Esophagus squamous epithelium (tissue), 5 donors: ENCODE results near the gene ACTN4. TPM values are rescaled to one million over a fixed set of nuclear protein-coding genes. Genes with fewer than 3 reads are reported as not detected.

Experiments
- DNase-seq: peaks from one replicate; lab custom pipeline; 2025; lab: John Stamatoyannopoulos, UW
- H3K27ac ChIP-seq, 4 donors: fragments of 200-600 bp; sonication (generic); one replicate each; pipeline ENCODE4 v1.5.1; 2016 to 2019; ENCODE audit warnings: mild to moderate bottlenecking in 1 of 4
- H3K27me3 ChIP-seq, 4 donors: fragments of 200-600 bp; sonication (generic); 1 replicate in 3 of 4; 2 replicates in 1 of 4; pipeline versions ENCODE4 v1.5.1 to v1.6.0; 2017 to 2021; ENCODE audit warnings: antibody characterized with exemption in 1 of 4
- H3K36me3 ChIP-seq, 3 donors: fragments of 200-600 bp; sonication (generic); one replicate each; pipeline ENCODE4 v1.5.1; 2016 to 2019
- H3K4me1 ChIP-seq, 3 donors: fragments of 200-600 bp; sonication (generic); one replicate each; pipeline ENCODE4 v1.5.1; 2017 to 2019
- H3K4me3 ChIP-seq, 4 donors: fragments of 200-600 bp; sonication (generic); 1 replicate in 3 of 4; 2 replicates in 1 of 4; pipeline ENCODE4 v1.5.1; 2016 to 2019; ENCODE audit warnings: mild to moderate bottlenecking in 2 of 4, moderate library complexity in 1 of 4
- H3K9me3 ChIP-seq, 3 donors: fragments of 200-600 bp; sonication (generic); one replicate each; pipeline ENCODE4 v1.5.1; 2016 to 2019
- CTCF ChIP-seq, 6 experiments: fragments of 450-650 bp in 4 of 6; fragments of 200-600 bp in 2 of 6; sonication (generic) in 2 of 6; IDR thresholded peaks; one replicate each; pipeline ENCODE4 v1.5.1; 2016 to 2019; ENCODE audit warnings: antibody characterized with exemption in 6 of 6, mild to moderate bottlenecking in 4 of 6, moderate library complexity in 4 of 6
- POLR2A ChIP-seq, 4 donors: fragments of 450-650 bp; IDR thresholded peaks; one replicate each; pipeline ENCODE4 v1.6.1; 2017; ENCODE audit warnings: antibody characterized with exemption in 4 of 4, mild to moderate bottlenecking in 4 of 4, moderate library complexity in 3 of 4
- WGBS, 2 donors: methylation state at CpG; one replicate each; pipeline ENCODE4 v1.1.5; 2018; 5-methylcytosine and 5-hydroxymethylcytosine counted together
- intact Hi-C: fragments of 100-400 bp; cut with DNase I; formaldehyde crosslinking; loops from one replicate; pipeline ENCODE4 v1.15.0; 2022
- total RNA-seq, 4 donors: library from RNA; depleted of rRNA; stranded (reverse); fragments of >200 nt; gene quantifications; one replicate each; pipeline ENCODE4 v1.1.0, GENCODE V29; 2016
- donor health status: DM: yes; HTN: yes; CAD: no.

The ACTN4 gene
- total RNA-seq, 4 donors from 2014 or later, result 302 to 705 (median 414) TPM

- TF ChIP-seq CTCF (IDR thresholded peaks at IDR 0.05) (no peak), POLR2A (IDR thresholded peaks at IDR 0.05) (peak in 2 of 4 donors; percentile 8 to 22)
- H3K27ac ChIP-seq, result peak overlapping the region; percentile 97 to 100 (median 98)
- WGBS, 2 donors, result 10 to 29% methylated on average over 9 to 10 of the region's 10 CpGs
- no peaks in the 10 kb centered on the region for H3K9me3 ChIP-seq
- H3K36me3 ChIP-seq, result peaks cover 0 to 32% (median 4%) of the 10 kb centered on the region in 3 donors
- H3K4me3 ChIP-seq, result peak overlapping the region in 1 of 4 donors; percentile 29
- H3K4me1 ChIP-seq, result peaks cover 80 to 100% (median 91%) of the 10 kb centered on the region in 3 donors
- no peaks in the 10 kb centered on the region for H3K27me3 ChIP-seq
- intact Hi-C loops, result no loop called here
- DNase-seq, result no peak
These were observed 19.4 kb downstream of the ACTN4 start for GRCh38 chr19:38666663-38667511.

GRCh38 chr19:38667661-38668171 lies 20.3 kb downstream of the ACTN4 start:
- Histone ChIP-seq H3K4me1 (peaks cover 72 to 100% (median 86%) of the 10 kb centered on the region in 3 donors), H3K27ac (peak overlapping the region; percentile 97 to 100 (median 98)), H3K9me3 (no peaks in the 10 kb centered on the region), H3K27me3 (no peaks in the 10 kb centered on the region), H3K4me3 (no peak overlapping the region), H3K36me3 (peaks cover 0 to 32% (median 4%) of the 10 kb centered on the region in 3 donors)
- intact Hi-C loops, result no loop called here
- no peak for DNase-seq
- WGBS, 2 donors, result 27 to 43% methylated on average over 8 of the region's 8 CpGs
- TF ChIP-seq CTCF (IDR thresholded peaks at IDR 0.05) (no peak), POLR2A (IDR thresholded peaks at IDR 0.05) (no peak)

- intact Hi-C loops, result no loop called here
- Histone ChIP-seq H3K36me3 (peaks cover 0 to 28% (median 0%) of the 10 kb centered on the region in 3 donors), H3K27me3 (no peaks in the 10 kb centered on the region), H3K27ac (peak overlapping the region; percentile 60 to 100 (median 98)), H3K4me1 (peaks cover 56 to 96% (median 76%) of the 10 kb centered on the region in 3 donors), H3K9me3 (no peaks in the 10 kb centered on the region), H3K4me3 (no peak overlapping the region)
- no peak for DNase-seq
- 52 to 80% methylated on average over 5 of the region's 5 CpGs for WGBS, 2 donors
- no peak for TF ChIP-seq CTCF (IDR thresholded peaks at IDR 0.05)
- no peak for TF ChIP-seq POLR2A (IDR thresholded peaks at IDR 0.05)
These were observed 22.1 kb downstream of the ACTN4 start for GRCh38 chr19:38669552-38669951.

- H3K9me3 ChIP-seq, result no peaks in the 10 kb centered on the region
- H3K36me3 ChIP-seq, result peaks cover 0 to 28% (median 0%) of the 10 kb centered on the region in 3 donors
- 57 to 59% methylated on average over 3 of the region's 3 CpGs for WGBS, 2 donors
- no peak for DNase-seq
- intact Hi-C loops, result no loop called here
- peak overlapping the region; percentile 60 to 100 (median 88) for H3K27ac ChIP-seq
- peaks cover 56 to 96% (median 76%) of the 10 kb centered on the region in 3 donors for H3K4me1 ChIP-seq
- TF ChIP-seq POLR2A (IDR thresholded peaks at IDR 0.05) (no peak), CTCF (IDR thresholded peaks at IDR 0.05) (no peak)
- no peaks in the 10 kb centered on the region for H3K27me3 ChIP-seq
- no peak overlapping the region for H3K4me3 ChIP-seq
These were observed 23.5 kb downstream of the ACTN4 start for GRCh38 chr19:38670921-38671398.

GRCh38 chr19:38671654-38672053 lies 24.2 kb downstream of the ACTN4 start:
- no peaks in the 10 kb centered on the region for H3K9me3 ChIP-seq
- peaks cover 54 to 96% (median 76%) of the 10 kb centered on the region in 3 donors for H3K4me1 ChIP-seq
- intact Hi-C loops, result no loop called here
- H3K27ac ChIP-seq, result peak overlapping the region; percentile 60 to 100 (median 88)
- H3K27me3 ChIP-seq, result no peaks in the 10 kb centered on the region
- no peak overlapping the region for H3K4me3 ChIP-seq
- TF ChIP-seq CTCF (IDR thresholded peaks at IDR 0.05), result no peak
- TF ChIP-seq POLR2A (IDR thresholded peaks at IDR 0.05), result no peak
- peaks cover 0 to 28% (median 0%) of the 10 kb centered on the region in 3 donors for H3K36me3 ChIP-seq
- DNase-seq, result no peak
- 55 to 71% methylated on average over 4 of the region's 4 CpGs for WGBS, 2 donors
